OCI-LY1 (cell line): Measurements from ENCODE around the gene METTL25.
A peak's percentile ranks its signal among the peaks of the same experiment; 100 is the strongest.

Experiments used
- H2AFZ ChIP-seq: fragments of 200-600 bp; sonication (generic), shearing (Covaris generic); 2 replicates; pipeline ENCODE4 v1.6.0; 2014; ENCODE audit warnings: antibody characterized with exemption, mild to moderate bottlenecking, low read length
- H3F3A ChIP-seq: fragments of 200-600 bp; sonication (generic), shearing (Covaris generic); 2 replicates; pipeline ENCODE4 v1.6.0; 2014; ENCODE audit warnings: mild to moderate bottlenecking, antibody characterized with exemption, low read length, moderate library complexity; ENCODE audit not compliant: insufficient read depth
- H3K27ac ChIP-seq: fragments of 200-600 bp; sonication (generic); 2 replicates; pipeline ENCODE4 v1.5.1; 2014; ENCODE audit warnings: low read length, mixed run types, mild to moderate bottlenecking, low read depth; ENCODE audit not compliant: poor library complexity, severe bottlenecking
- H3K27me3 ChIP-seq: fragments of 200-600 bp; sonication (generic); 2 replicates; pipeline ENCODE4 v1.6.0; 2014; ENCODE audit warnings: antibody characterized with exemption, mild to moderate bottlenecking, low read length, moderate library complexity; ENCODE audit not compliant: insufficient read depth
- H3K36me3 ChIP-seq: fragments of 200-600 bp; sonication (generic); 2 replicates; pipeline ENCODE4 v1.6.1; 2014; ENCODE audit warnings: mild to moderate bottlenecking, antibody characterized with exemption, low read length, moderate library complexity, mixed read lengths; ENCODE audit not compliant: insufficient read depth
- H3K4me1 ChIP-seq: fragments of 200-600 bp; sonication (generic); 2 replicates; pipeline ENCODE4 v1.5.1; 2014; ENCODE audit warnings: mild to moderate bottlenecking, low read length, moderate library complexity; ENCODE audit not compliant: insufficient read depth, severe bottlenecking
- H3K4me2 ChIP-seq: fragments of 200-600 bp; sonication (generic), shearing (Covaris generic); 2 replicates; pipeline ENCODE4 v1.6.1; 2014; ENCODE audit warnings: low read length
- H3K4me3 ChIP-seq: fragments of 200-600 bp; sonication (generic); 2 replicates; pipeline ENCODE4 v1.5.1; 2014; ENCODE audit warnings: low read length, low read depth, mild to moderate bottlenecking, mixed read lengths; ENCODE audit not compliant: poor library complexity, severe bottlenecking
- H3K79me2 ChIP-seq: fragments of 200-600 bp; shearing (Covaris generic); 2 replicates; pipeline ENCODE4 v1.6.1; 2016; ENCODE audit warnings: mixed run types, low read length, mixed read lengths; ENCODE audit not compliant: insufficient read depth
- H3K9ac ChIP-seq: fragments of 200-600 bp; sonication (generic), shearing (Covaris generic); 2 replicates; pipeline ENCODE4 v1.6.1; 2014; ENCODE audit warnings: mild to moderate bottlenecking, low read length, mixed read lengths
- H3K9me2 ChIP-seq: fragments of 200-600 bp; sonication (generic), shearing (Covaris generic); 2 replicates; pipeline ENCODE4 v1.6.1; 2014; ENCODE audit warnings: low read depth, mild to moderate bottlenecking, low read length, mixed read lengths
- H3K9me3 ChIP-seq: fragments of 200-600 bp; shearing (Covaris generic); 2 replicates; pipeline ENCODE4 v1.6.1; 2014; ENCODE audit warnings: low read length, mixed read lengths
- H4K20me1 ChIP-seq: fragments of 200-600 bp; sonication (generic), shearing (Covaris generic); 2 replicates; pipeline ENCODE4 v1.6.0; 2016; ENCODE audit warnings: mild to moderate bottlenecking, low read length; ENCODE audit not compliant: insufficient read depth
- EZH2 ChIP-seq: fragments of 200-600 bp; sonication (generic), shearing (Covaris generic); IDR thresholded peaks from 2 replicates; pipeline ENCODE4 v1.8.0; 2017; ENCODE audit warnings: borderline replicate concordance, mixed run types, mild to moderate bottlenecking, antibody characterized with exemption, low read length, moderate library complexity, mixed read lengths
- TF ChIP-seq, protein P1 (sequence below): fragments of 200-600 bp; sonication (generic), shearing (Covaris generic); IDR thresholded peaks from 2 replicates; pipeline ENCODE4 v1.5.1; 2017; ENCODE audit warnings: mild to moderate bottlenecking, antibody characterized with exemption, low read length, moderate library complexity, mixed read lengths

METTL25 gene

DNA sequence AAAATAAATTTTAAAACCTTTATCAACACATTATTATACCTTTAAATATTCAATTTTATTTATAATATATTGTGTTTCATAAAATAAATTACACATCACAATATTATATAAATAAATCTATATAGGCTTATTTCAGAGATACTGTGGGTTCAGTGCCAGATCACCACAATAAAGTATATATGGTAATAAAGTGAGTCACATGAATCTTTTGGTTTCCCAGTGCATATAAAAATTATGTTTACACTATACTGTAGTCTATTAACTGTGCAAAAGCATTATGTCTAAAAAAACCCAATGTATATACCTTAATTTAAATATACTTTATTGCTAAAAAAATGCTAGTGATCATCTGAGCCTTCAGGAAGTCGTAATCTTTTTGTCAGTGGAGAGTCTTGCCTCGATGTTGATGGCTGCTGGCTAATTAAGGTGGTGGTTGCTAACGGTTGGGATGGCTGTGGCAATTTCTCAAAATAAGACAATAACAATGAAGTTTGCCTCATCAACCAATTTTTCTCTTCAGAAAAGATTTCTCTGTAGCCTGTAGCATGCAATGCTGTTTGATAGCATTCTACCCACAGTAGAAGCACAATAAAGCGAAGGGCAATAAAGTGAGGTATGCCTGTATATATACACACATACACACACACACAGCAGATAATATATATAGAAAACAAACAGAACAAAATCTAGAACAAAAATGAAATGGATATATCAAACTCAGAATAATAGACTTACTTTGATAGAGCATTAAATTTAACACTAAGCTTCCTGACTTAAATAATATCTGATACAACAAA, 32.6 kb upstream of the METTL25 start:
- Histone ChIP-seq H3K4me1 (no peaks in the 10 kb centered on the region), H3K4me3 (no peak overlapping the region), H3K9me2 (no peaks in the 10 kb centered on the region), H3K4me2 (no peak overlapping the region), H2AFZ (no peak overlapping the region), H3K36me3 (no peaks in the 10 kb centered on the region), H3K9ac (no peak overlapping the region), H3K79me2 (no peaks in the 10 kb centered on the region), H3F3A (no peaks in the 10 kb centered on the region), H3K27ac (no peak overlapping the region), H3K9me3 (no peaks in the 10 kb centered on the region), H4K20me1 (no peaks in the 10 kb centered on the region), H3K27me3 (no peaks in the 10 kb centered on the region)
- no peak for TF ChIP-seq EZH2
- TF ChIP-seq, protein P1, sequence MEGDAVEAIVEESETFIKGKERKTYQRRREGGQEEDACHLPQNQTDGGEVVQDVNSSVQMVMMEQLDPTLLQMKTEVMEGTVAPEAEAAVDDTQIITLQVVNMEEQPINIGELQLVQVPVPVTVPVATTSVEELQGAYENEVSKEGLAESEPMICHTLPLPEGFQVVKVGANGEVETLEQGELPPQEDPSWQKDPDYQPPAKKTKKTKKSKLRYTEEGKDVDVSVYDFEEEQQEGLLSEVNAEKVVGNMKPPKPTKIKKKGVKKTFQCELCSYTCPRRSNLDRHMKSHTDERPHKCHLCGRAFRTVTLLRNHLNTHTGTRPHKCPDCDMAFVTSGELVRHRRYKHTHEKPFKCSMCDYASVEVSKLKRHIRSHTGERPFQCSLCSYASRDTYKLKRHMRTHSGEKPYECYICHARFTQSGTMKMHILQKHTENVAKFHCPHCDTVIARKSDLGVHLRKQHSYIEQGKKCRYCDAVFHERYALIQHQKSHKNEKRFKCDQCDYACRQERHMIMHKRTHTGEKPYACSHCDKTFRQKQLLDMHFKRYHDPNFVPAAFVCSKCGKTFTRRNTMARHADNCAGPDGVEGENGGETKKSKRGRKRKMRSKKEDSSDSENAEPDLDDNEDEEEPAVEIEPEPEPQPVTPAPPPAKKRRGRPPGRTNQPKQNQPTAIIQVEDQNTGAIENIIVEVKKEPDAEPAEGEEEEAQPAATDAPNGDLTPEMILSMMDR, result no peak

DNA sequence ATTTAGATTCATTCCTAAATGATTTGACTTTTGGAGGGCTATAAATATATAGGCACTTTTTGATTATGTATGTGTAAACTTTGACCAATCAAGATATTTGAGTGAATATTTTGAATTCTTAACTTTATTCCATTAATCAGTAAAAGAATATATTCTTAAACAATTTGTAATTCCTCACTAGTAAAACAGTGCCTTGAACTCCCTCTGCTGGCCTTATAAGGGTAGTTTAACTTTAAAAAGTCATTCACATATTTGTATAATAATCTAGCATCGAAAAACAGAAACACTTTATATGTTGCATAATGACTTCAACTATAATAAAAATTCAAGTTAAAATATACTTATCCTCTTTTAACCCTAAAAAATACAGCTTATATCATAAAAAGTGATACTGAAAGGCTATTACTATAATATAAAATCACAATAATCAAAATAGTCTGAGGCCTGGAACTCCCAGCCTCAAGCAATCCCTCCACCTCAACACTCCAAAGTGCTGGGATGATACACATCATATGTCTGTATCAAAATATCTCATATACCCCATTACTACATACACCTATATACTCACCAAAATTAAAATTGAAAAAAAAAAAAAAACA, 31.3 kb upstream of the METTL25 start:
- H3K79me2 ChIP-seq, result no peaks in the 10 kb centered on the region
- no peak overlapping the region for H3K27ac ChIP-seq
- H3K9me2 ChIP-seq, result no peaks in the 10 kb centered on the region
- no peak overlapping the region for H3K9ac ChIP-seq
- no peak overlapping the region for H3K4me3 ChIP-seq
- H3K4me2 ChIP-seq, result no peak overlapping the region
- H3F3A ChIP-seq, result no peaks in the 10 kb centered on the region
- H3K36me3 ChIP-seq, result no peaks in the 10 kb centered on the region
- TF ChIP-seq EZH2, result no peak
- TF ChIP-seq, protein P1, result peak; percentile 47; the same call in 1 of the 2 replicates
- H3K4me1 ChIP-seq, result no peaks in the 10 kb centered on the region
- no peak overlapping the region for H2AFZ ChIP-seq
- H3K27me3 ChIP-seq, result no peaks in the 10 kb centered on the region
- H4K20me1 ChIP-seq, result no peaks in the 10 kb centered on the region
- no peaks in the 10 kb centered on the region for H3K9me3 ChIP-seq

DNA sequence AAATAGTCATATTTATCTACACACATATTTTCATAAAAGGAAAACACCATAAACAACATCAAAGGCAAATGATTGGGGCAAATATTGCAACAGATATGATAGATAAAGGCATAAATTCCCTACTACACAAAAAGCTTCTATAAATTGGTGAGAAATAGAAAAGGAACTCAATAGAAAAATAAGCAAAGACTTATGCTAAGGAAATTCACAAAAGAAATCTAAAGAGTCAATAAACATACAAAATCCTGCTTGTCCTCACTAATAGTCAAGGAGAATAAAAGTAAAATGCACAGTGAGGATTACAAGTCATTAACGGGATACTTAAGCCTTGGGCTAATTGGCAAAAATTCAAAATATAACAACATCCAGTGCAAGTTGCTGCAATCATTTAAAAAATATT, 30.5 kb upstream of the METTL25 start:
- no peaks in the 10 kb centered on the region for H3K79me2 ChIP-seq
- no peaks in the 10 kb centered on the region for H3K36me3 ChIP-seq
- H3K4me1 ChIP-seq, result no peaks in the 10 kb centered on the region
- no peak overlapping the region for H3K27ac ChIP-seq
- H2AFZ ChIP-seq, result no peak overlapping the region
- H3K9ac ChIP-seq, result no peak overlapping the region
- H3K4me3 ChIP-seq, result no peak overlapping the region
- no peaks in the 10 kb centered on the region for H3K9me2 ChIP-seq
- TF ChIP-seq EZH2, result no peak
- TF ChIP-seq, protein P1, result no peak
- no peaks in the 10 kb centered on the region for H3K27me3 ChIP-seq
- H4K20me1 ChIP-seq, result no peaks in the 10 kb centered on the region
- no peak overlapping the region for H3K4me2 ChIP-seq
- no peaks in the 10 kb centered on the region for H3K9me3 ChIP-seq
- H3F3A ChIP-seq, result no peaks in the 10 kb centered on the region
